Islet of Langerhans (tissue), 1 donor: ENCODE data around the gene TPRKB.
A peak's percentile ranks its signal among the peaks of the same experiment; 100 is the strongest.
"Not testable (repeated sequence)": the region's sequence is repeated elsewhere in the genome, so short reads cannot be mapped to it uniquely, and the experiment has no call there.

Experiments
- FAIRE-seq: peaks from one replicate; lab custom pipeline; 2011; peaks lifted over from hg19 to GRCh38; lab: Jason Lieb, UNC

Gene TPRKB

GRCh38 chr2:73700131-73700611 is 37.0 kb downstream of the TPRKB start:
- peak; percentile 90 for FAIRE-seq

DNA sequence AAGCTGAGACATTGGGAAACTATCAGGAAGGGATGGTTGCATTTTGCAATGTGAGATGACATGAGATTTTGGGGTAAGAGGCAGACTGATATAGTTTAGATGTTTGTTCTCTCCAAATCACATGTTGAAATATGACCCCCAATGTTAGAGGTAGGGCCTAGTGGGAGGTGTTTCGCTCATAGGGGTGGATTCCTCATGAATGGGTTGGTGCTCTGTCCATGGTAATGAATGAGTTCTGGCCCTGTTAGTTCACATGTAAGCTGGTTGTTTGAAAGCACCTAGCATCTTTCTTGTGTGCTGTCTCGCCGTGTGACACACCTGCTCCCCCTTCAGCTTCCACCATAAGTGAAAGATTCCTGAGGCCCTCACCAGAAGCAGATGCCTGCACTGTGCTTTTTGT is 37.7 kb downstream of the TPRKB start:
- no peak for FAIRE-seq

GRCh38 chr2:73698101-73698500 is 39.0 kb downstream of the TPRKB start:
- no peak for FAIRE-seq

- FAIRE-seq = no peak
These were observed 39.5 kb downstream of the TPRKB start for GRCh38 chr2:73697606-73698005.

GRCh38 chr2:73696985-73697384 is 40.2 kb downstream of the TPRKB start:
- not testable (repeated sequence) for FAIRE-seq

GRCh38 chr2:73696521-73696920 is 40.6 kb downstream of the TPRKB start:
- FAIRE-seq = not testable (repeated sequence)

- FAIRE-seq = peak; percentile 90
These were observed 46.6 kb downstream of the TPRKB start for GRCh38 chr2:73690372-73691088.

DNA sequence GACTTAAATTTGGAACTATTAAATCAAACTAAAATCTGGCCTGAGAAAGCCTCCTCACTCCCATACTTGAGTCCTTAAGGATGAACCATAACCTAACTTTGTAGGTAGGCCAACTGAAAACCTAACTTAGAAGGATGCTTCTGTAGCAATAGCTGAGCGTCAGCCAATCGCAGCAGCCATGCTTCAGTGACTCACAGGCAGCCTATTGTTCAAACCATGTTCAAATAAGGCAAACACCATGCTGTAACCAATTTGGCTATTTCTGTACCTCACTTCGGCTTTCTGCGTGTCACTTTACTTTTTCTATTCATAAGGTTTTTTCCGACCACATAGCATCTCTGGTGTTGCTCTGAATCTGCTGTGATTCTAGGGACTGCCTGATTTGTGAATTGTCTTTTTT is 48.7 kb downstream of the TPRKB start:
- FAIRE-seq = not testable (repeated sequence)

- no peak for FAIRE-seq
These were observed 51.2 kb downstream of the TPRKB start for GRCh38 chr2:73685764-73686438.

DNA sequence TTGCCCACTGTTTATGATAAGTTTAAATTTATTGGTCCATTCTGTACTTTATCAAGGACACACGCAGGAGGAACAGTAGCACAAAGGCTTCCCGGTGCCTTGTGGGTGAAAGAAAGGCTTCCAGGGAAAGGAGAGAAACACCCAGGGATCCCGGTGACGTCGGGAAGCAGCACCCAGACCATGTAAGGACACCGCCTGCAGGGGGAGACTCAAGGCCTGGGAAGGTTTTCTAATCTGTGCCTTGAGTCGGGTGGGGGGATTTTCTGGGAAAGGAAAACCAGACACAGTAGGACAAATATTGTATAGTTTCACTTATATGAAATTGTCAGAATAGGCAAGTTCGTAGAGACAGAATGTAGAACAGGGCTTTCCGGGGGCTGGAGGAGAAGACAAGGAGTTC is 52.2 kb downstream of the TPRKB start:
- FAIRE-seq = not testable (repeated sequence)

DNA sequence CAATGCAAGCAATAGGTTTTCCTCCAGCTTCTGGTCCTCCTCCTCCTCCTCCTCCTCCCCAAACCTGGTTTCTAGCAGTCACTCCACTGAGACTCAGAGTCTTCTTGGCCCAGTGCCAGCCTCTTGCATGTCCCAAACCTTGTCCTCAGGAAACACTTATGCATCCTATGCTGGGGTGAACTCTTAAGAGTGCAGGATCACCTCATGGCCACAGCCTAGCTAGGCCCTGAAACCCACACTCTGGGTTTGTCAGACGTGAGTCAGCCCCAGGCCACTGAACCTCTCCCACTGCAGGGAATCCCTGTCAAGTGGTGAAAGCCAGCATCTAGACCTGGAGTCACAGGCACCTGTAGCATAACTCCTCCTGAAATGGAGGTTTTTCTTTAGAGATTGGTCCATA is 52.8 kb downstream of the TPRKB start:
- FAIRE-seq = not testable (repeated sequence)

DNA sequence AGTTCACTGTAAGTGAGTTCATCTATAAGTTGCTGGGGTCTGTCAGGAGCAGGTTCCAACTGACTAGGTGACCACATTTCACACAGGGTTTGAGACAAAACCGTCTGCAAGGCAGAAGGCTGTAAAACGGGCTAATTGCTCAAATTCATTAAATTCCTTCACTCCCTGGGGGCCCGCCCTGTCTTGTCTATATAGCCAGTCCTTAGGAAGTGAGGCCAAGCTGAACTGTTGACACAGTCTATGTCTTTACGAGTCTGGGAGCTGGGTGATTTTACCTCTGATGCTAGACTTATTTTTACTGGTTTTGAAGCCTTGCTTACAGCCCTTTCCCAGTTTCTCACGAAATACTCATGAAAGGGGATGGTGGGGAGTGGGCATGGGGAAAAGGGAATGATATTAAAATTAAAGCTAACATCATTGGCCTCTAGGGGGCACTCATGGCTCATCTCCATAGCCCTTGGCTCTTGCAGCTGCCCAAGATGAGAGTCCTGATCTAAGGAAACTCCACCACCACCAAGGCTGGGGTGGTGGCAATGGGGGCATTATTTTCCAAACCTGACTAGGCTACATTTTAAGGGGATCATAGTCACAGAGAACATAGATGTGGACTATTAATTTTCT is 57.1 kb downstream of the TPRKB start:
- not testable (repeated sequence) for FAIRE-seq
